Measurements from ENCODE around the gene CACNG7.
"Not testable (repeated sequence)": the region's sequence is repeated elsewhere in the genome, so short reads cannot be mapped to it uniquely, and the experiment has no call there.

The CACNG7 gene

GRCh38 chr19:53908935-53909415 lies at the start of gene CACNG7:
Gene CACNG7 (plus strand): TSS chr19:53909278. CDS start chr19:53912832, 3,554 bp downstream.
- DNase-seq, result no peak

- DNase-seq, result no peak
Measured at GRCh38 chr19:53864308-53864836, 44.7 kb upstream of the CACNG7 start.

GRCh38 chr19:53865523-53865917 lies 43.6 kb upstream of the CACNG7 start:
- DNase-seq, result no peak

- DNase-seq, result peak; percentile 13 to 66
Measured at GRCh38 chr19:53865918-53866864, 42.9 kb upstream of the CACNG7 start.

GRCh38 chr19:53866865-53867224 lies 42.2 kb upstream of the CACNG7 start:
- no peak for DNase-seq

- DNase-seq, result peak; percentile 89 to 96
Measured at GRCh38 chr19:53867225-53868090, 41.6 kb upstream of the CACNG7 start, which contains the start of gene MYADM. Gene MYADM (plus strand): TSS chr19:53867883. CDS start chr19:53873530, 5,647 bp downstream.

GRCh38 chr19:53868091-53868891 lies 40.8 kb upstream of the CACNG7 start:
- no peak for DNase-seq

- DNase-seq, result peak; percentile 73 to 75
Measured at GRCh38 chr19:53868892-53869804, 39.9 kb upstream of the CACNG7 start.

GRCh38 chr19:53869805-53870484 lies 39.1 kb upstream of the CACNG7 start:
- not testable (repeated sequence) for DNase-seq

GRCh38 chr19:53870485-53870844 lies 38.6 kb upstream of the CACNG7 start:
- no peak for DNase-seq

- no peak for DNase-seq
Measured at GRCh38 chr19:53871454-53871853, 37.6 kb upstream of the CACNG7 start.

GRCh38 chr19:53872762-53873161 lies 36.3 kb upstream of the CACNG7 start:
- no peak for DNase-seq

GRCh38 chr19:53873773-53874605 lies 35.1 kb upstream of the CACNG7 start:
- DNase-seq, result no peak

- no peak for DNase-seq
Measured at GRCh38 chr19:53874606-53874990, 34.5 kb upstream of the CACNG7 start.

- no peak for DNase-seq
Measured at GRCh38 chr19:53875602-53876325, 33.3 kb upstream of the CACNG7 start.

GRCh38 chr19:53876651-53877224 lies 32.3 kb upstream of the CACNG7 start:
- no peak for DNase-seq

- DNase-seq, result no peak
Measured at GRCh38 chr19:53877361-53877766, 31.7 kb upstream of the CACNG7 start.

- no peak for DNase-seq
Measured at GRCh38 chr19:53878776-53879139, 30.3 kb upstream of the CACNG7 start.
